Measurements from ENCODE around the gene DNAJC8. TPM values are rescaled to one million over a fixed set of nuclear protein-coding genes. Genes with fewer than 3 reads are reported as not detected.
A peak's percentile ranks its signal among the peaks of the same experiment; 100 is the strongest.

The DNAJC8 gene
- polyA plus RNA-seq, 3 donors: 30.6 to 118 (median 113) TPM

DNA sequence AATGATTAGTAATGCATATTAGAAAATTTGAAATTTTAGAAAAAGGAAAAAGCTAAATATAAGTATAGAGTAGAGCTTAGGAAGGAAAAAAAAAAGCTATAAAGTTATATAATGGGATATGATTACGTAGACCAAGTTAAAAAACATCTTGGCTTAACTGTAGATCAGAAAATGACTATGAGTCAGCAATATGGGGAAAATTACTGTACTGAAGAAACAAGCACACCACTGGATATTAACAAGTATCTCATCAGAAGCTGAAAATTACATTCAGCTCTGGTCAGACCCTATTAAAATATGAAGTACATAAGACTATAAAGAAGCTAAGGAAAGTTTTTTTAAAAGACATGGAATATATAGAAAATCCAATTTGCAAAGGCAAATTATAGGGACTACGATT lies 19.5 kb downstream of the DNAJC8 start:
- intact Hi-C loops (cut with micrococcal nuclease): no loop called here
- peaks cover 25% of the 10 kb centered on the region for H3K79me2 ChIP-seq (ENCODE audit: insufficient read depth, low read length)
- peaks cover 48 to 87% of the 10 kb centered on the region in 2 donors for H3K36me3 ChIP-seq (replicated peaks in 1 of 2; ENCODE audit: control insufficient read depth in 1 of 2, insufficient read depth in 2 of 2, low read length in 2 of 2)
- peaks cover 7% of the 10 kb centered on the region for H4K20me1 ChIP-seq (ENCODE audit: insufficient read depth, low read length)
- Mint-ChIP-seq H3K9me3 (no peaks in the 10 kb centered on the region), H3K27ac (peak overlapping the region in 1 of 7 donors; percentile 44), H3K4me1 (no peaks in the 10 kb centered on the region), H3K36me3 (peaks cover 47 to 76% of the 10 kb centered on the region in 2 donors), H3K27me3 (ENCODE audit: low read depth in 3 of 3) (peaks cover 0 to 1% (median 0%) of the 10 kb centered on the region in 3 donors), H3K4me3 (no peak overlapping the region)
- H3K27ac ChIP-seq (ENCODE audit: low read depth in 1 of 2, low read length in 2 of 2): no peak overlapping the region
- no peaks in the 10 kb centered on the region for H3K27me3 ChIP-seq (ENCODE audit: control insufficient read depth in 2 of 2, insufficient read depth in 2 of 2, low read length in 2 of 2)
- no peak overlapping the region for H3K4me2 ChIP-seq (replicated peaks; ENCODE audit: extremely low read depth, low read length, poor library complexity, severe bottlenecking)
- H3K9me3 ChIP-seq (replicated peaks in 1 of 2; ENCODE audit: control insufficient read depth in 1 of 2, insufficient read depth in 1 of 2, low read length in 2 of 2): no peaks in the 10 kb centered on the region
- H3K9ac ChIP-seq (ENCODE audit: insufficient read depth, low read length, poor library complexity, severe bottlenecking): no peak overlapping the region
- 100% methylated on average over 1 of the region's 2 CpGs for WGBS (ENCODE audit: insufficient coverage)
- DNase-seq: no peak
- H3K4me3 ChIP-seq (replicated peaks in 1 of 3; ENCODE audit: low read depth in 2 of 3, low read length in 3 of 3): no peak overlapping the region
- H2AFZ ChIP-seq (ENCODE audit: insufficient read depth, low read depth, low read length, poor library complexity, severe bottlenecking): no peak overlapping the region
- TF ChIP-seq, protein P1, sequence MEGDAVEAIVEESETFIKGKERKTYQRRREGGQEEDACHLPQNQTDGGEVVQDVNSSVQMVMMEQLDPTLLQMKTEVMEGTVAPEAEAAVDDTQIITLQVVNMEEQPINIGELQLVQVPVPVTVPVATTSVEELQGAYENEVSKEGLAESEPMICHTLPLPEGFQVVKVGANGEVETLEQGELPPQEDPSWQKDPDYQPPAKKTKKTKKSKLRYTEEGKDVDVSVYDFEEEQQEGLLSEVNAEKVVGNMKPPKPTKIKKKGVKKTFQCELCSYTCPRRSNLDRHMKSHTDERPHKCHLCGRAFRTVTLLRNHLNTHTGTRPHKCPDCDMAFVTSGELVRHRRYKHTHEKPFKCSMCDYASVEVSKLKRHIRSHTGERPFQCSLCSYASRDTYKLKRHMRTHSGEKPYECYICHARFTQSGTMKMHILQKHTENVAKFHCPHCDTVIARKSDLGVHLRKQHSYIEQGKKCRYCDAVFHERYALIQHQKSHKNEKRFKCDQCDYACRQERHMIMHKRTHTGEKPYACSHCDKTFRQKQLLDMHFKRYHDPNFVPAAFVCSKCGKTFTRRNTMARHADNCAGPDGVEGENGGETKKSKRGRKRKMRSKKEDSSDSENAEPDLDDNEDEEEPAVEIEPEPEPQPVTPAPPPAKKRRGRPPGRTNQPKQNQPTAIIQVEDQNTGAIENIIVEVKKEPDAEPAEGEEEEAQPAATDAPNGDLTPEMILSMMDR (IDR thresholded peaks at IDR 0.05): no peak
- no peaks in the 10 kb centered on the region for H3K4me1 ChIP-seq (ENCODE audit: control insufficient read depth in 1 of 2, insufficient read depth in 2 of 2, low read length in 2 of 2)

DNA sequence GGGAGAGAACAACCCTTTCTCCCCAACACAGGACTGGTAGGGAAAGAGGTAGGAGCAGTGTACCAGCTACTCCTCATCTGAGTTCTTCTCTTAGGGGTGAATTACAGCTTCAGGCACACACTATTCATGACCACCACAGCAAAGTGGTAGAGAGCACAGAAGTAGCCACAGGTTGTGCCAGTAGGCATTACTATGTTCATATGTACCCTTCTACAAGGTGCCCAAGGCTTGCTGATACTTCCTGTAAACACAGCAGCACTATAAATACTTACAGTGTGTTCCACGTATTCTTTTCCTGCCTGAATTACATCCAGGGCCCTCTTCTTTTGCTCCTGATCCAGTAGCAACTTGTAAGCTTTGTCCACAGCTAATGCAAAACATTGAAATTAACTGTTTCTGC lies 23.1 kb downstream of the DNAJC8 start:
- Histone ChIP-seq H3K36me3 (replicated peaks in 1 of 2; ENCODE audit: control insufficient read depth in 1 of 2, insufficient read depth in 2 of 2, low read length in 2 of 2) (peaks cover 67 to 89% of the 10 kb centered on the region in 2 donors), H3K4me3 (replicated peaks in 1 of 3; ENCODE audit: low read depth in 2 of 3, low read length in 3 of 3) (no peak overlapping the region), H3K27me3 (ENCODE audit: control insufficient read depth in 2 of 2, insufficient read depth in 2 of 2, low read length in 2 of 2) (no peaks in the 10 kb centered on the region), H4K20me1 (ENCODE audit: insufficient read depth, low read length) (peaks cover 7% of the 10 kb centered on the region), H3K79me2 (ENCODE audit: insufficient read depth, low read length) (peaks cover 16% of the 10 kb centered on the region), H3K9me3 (replicated peaks in 1 of 2; ENCODE audit: control insufficient read depth in 1 of 2, insufficient read depth in 1 of 2, low read length in 2 of 2) (no peaks in the 10 kb centered on the region), H3K4me1 (ENCODE audit: control insufficient read depth in 1 of 2, insufficient read depth in 2 of 2, low read length in 2 of 2) (no peaks in the 10 kb centered on the region), H2AFZ (ENCODE audit: insufficient read depth, low read depth, low read length, poor library complexity, severe bottlenecking) (no peak overlapping the region), H3K9ac (ENCODE audit: insufficient read depth, low read length, poor library complexity, severe bottlenecking) (no peak overlapping the region), H3K4me2 (replicated peaks; ENCODE audit: extremely low read depth, low read length, poor library complexity, severe bottlenecking) (no peak overlapping the region), H3K27ac (ENCODE audit: low read depth in 1 of 2, low read length in 2 of 2) (no peak overlapping the region)
- Mint-ChIP-seq H3K4me3 (no peak overlapping the region), H3K4me1 (no peaks in the 10 kb centered on the region), H3K27ac (peak overlapping the region in 4 of 7 donors; percentile 40 to 69 (median 55)), H3K9me3 (no peaks in the 10 kb centered on the region), H3K36me3 (peaks cover 56 to 75% of the 10 kb centered on the region in 2 donors), H3K27me3 (ENCODE audit: low read depth in 3 of 3) (peaks cover 0 to 1% (median 0%) of the 10 kb centered on the region in 3 donors)
- intact Hi-C loops (cut with micrococcal nuclease): loop anchor here (2.0 to 5.0 kb wide), 2 partner anchors 117 to 119 kb away; no protein-coding TSS in a partner anchor
- TF ChIP-seq, protein P1 (IDR thresholded peaks at IDR 0.05): no peak
- WGBS (ENCODE audit: insufficient coverage): 81% methylated on average over 1 of the region's 1 CpG
- DNase-seq: no peak
